ENCODE data around the gene BCAP29. TPM values are rescaled to one million over a fixed set of nuclear protein-coding genes. Genes with fewer than 3 reads are reported as not detected.

BCAP29 gene
- total RNA-seq, 4 donors from 2014 or later, result 95.8 to 154 (median 121) TPM

- ATAC-seq (ENCODE audit: low FRiP score) (no peak), DNase-seq (ENCODE audit: low spot score) (no peak)
- no peak for TF ChIP-seq CTCF (IDR thresholded peaks at IDR 0.05)
Observed at GRCh38 chr7:107594961-107595737, 15.1 kb downstream of the BCAP29 start.

GRCh38 chr7:107596881-107597581, 17.0 kb downstream of the BCAP29 start:
- TF ChIP-seq CTCF (IDR thresholded peaks at IDR 0.05), result no peak
- ATAC-seq (ENCODE audit: low FRiP score) (no peak), DNase-seq (ENCODE audit: low spot score) (no peak)

GRCh38 chr7:107597582-107597916, 17.5 kb downstream of the BCAP29 start:
- ATAC-seq (ENCODE audit: low FRiP score), result no peak
- DNase-seq (ENCODE audit: low spot score), result no peak
- TF ChIP-seq CTCF (IDR thresholded peaks at IDR 0.05), result no peak

GRCh38 chr7:107597953-107598352, 17.9 kb downstream of the BCAP29 start:
- DNase-seq (ENCODE audit: low spot score), result no peak
- ATAC-seq (ENCODE audit: low FRiP score), result no peak
- TF ChIP-seq CTCF (IDR thresholded peaks at IDR 0.05), result no peak

GRCh38 chr7:107599262-107599661, 19.2 kb downstream of the BCAP29 start:
- no peak for ATAC-seq (ENCODE audit: low FRiP score)

GRCh38 chr7:107600816-107601215, 20.8 kb downstream of the BCAP29 start:
- no peak for TF ChIP-seq CTCF (IDR thresholded peaks at IDR 0.05)
- no peak for DNase-seq (ENCODE audit: low spot score)
- no peak for ATAC-seq (ENCODE audit: low FRiP score)

More at GRCh38 chr7:107599262-107599661, 19.2 kb downstream of the BCAP29 start:
- DNase-seq (ENCODE audit: low spot score), result no peak
- no peak for TF ChIP-seq CTCF (IDR thresholded peaks at IDR 0.05)

Data from omental fat pad (tissue), 4 donors.